Urothelium cell line (cell line): ENCODE data around the gene NME3.

Experiments used
- DNase-seq: peaks from one replicate; pipeline ENCODE4 v3.0.0; 2011; ENCODE audit warnings: low spot score, mixed read lengths
- FAIRE-seq: peaks from 2 replicates; lab custom pipeline; 2011; peaks lifted over from hg19 to GRCh38; lab: Jason Lieb, UNC

Gene NME3

DNA sequence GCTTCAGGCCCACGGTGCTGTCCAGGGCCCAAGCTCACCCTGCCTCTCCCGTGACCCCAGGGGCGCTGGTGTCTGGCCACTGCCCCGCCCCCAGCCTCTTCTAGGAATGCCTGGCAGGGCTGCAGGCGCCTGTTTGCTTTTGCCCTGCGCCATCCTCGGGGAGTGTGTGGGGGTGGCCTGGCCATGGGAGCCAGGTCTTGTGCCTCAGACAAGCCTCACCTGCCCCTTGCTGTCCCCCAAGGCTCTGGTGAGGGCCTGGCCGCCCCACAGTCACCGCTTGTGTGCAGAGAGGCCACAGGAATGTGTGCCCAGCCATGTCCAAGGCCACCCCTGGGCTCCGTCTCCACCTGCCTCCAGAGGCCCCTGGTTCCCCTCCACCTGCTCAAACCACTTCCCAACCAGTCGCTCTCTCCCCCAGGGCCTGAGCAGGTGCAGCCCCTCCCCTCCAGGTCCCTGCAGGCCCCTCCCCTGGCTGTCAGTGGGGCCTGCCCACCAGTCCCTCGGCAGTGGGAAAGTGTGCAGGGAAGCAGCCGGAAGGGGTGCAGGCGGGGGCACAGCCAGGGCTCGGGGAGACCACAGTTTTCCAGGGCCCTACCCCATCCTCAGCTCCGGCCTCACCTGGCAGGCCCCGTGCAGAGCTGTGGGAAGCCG, 23.0 kb upstream of the NME3 start:
- DNase-seq (no peak), FAIRE-seq (no peak)

- FAIRE-seq = no peak
- DNase-seq = no peak
Measured at GRCh38 chr16:1793578-1794220, 22.4 kb upstream of the NME3 start, which contains the start of gene IGFALS. Gene IGFALS (minus strand): TSS chr16:1793705. CDS start chr16:1793652, 53 bp downstream.

GRCh38 chr16:1792836-1793577, 21.7 kb upstream of the NME3 start:
- FAIRE-seq = no peak

GRCh38 chr16:1791943-1792812, 20.8 kb upstream of the NME3 start:
- DNase-seq = no peak
- FAIRE-seq = no peak

More at GRCh38 chr16:1792836-1793577, 21.7 kb upstream of the NME3 start:
- DNase-seq = no peak

DNA sequence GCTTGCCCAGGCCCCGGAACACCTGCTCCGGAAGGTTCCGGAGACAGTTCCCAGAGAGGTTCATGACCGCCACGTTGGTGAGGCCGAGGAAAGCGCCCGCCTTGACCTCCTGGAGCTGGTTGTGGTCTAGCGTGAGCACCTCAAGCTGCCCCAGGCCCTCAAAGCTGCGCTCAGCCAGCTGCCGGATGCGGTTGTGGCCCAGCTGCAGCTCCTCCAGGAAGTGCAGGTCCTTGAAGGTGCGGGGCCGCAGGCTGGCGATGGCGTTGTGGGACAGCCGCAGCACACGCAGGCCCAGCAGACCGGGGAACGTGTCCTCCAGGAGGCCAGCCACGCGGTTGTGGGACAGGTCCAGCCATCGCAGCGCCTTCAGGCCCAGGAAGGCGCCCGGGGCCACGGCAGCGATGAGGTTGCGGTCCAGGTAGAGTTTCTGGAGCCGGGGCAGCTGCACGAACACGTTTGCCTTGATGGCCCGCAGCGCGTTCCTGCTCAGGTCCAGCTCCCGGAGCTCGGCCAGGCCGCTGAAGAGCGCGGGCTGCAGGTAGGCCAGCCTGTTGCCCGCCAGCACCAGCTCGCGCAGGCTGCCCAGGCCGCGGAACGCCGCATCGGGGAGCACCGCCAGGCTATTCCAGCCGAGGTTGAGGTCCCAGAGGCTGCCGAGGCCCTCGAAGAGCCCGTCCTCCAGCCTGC, 20.1 kb upstream of the NME3 start:
- FAIRE-seq = no peak
- DNase-seq = no peak

DNA sequence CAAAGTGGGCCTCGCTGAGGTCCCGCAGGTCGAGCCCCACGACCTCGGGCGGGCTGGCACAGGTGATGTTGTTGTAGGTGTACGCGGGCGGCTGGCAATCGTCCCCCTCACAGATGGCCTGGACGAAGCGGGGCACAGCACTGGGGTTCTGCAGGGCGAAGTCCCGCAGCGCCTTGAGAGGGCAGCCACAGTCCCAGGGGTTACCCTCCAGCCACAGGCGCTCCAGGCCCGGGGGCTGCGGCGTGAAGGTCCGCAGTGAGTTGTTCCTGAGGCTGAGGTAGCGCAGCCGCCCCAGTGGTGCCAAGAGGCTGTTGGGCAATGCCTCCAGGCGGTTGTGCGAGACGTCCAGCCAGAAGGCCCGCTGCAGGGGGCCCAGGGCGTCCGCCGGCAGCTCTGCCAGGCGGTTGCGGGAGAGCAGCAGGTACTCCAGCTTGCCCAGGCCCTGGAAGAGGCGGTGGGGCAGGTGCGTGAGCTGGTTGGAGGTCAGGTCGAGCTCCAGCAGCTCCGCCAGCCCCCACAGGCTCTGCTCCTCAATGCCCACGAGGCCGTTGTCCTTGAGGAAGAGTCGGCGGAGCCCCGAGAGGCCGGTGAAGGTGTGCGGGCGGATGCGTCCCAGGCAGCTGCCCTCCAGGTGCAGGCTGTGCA, 19.4 kb upstream of the NME3 start:
- FAIRE-seq (no peak), DNase-seq (no peak)

GRCh38 chr16:1790261-1790610, 18.9 kb upstream of the NME3 start:
- no peak for FAIRE-seq

GRCh38 chr16:1789643-1790045, 18.3 kb upstream of the NME3 start:
- FAIRE-seq (no peak), DNase-seq (no peak)

More at GRCh38 chr16:1790261-1790610, 18.9 kb upstream of the NME3 start:
- no peak for DNase-seq

DNA sequence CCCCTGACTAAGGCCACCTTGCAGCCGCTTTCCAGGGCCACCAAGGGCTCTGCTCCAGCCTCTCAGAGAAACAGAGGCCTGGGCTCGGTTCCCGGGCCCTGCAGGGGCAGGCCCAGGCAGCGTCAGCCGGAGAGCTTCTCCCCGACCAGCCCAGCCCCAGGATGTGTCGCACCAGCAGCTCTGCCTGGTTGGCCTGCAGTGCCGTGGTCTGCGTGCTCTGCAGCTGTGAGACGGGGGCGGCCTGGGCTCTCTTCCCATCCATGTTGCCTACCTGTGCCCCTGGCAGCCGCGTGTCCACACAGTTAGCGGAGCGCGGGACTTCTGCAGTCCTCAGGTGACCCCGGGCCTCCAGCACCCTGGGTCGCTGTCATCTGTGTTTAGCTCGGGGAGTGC, 17.4 kb upstream of the NME3 start:
- no peak for DNase-seq
- no peak for FAIRE-seq

GRCh38 chr16:1788095-1788707, 16.9 kb upstream of the NME3 start:
- FAIRE-seq = no peak
- DNase-seq = no peak

DNA sequence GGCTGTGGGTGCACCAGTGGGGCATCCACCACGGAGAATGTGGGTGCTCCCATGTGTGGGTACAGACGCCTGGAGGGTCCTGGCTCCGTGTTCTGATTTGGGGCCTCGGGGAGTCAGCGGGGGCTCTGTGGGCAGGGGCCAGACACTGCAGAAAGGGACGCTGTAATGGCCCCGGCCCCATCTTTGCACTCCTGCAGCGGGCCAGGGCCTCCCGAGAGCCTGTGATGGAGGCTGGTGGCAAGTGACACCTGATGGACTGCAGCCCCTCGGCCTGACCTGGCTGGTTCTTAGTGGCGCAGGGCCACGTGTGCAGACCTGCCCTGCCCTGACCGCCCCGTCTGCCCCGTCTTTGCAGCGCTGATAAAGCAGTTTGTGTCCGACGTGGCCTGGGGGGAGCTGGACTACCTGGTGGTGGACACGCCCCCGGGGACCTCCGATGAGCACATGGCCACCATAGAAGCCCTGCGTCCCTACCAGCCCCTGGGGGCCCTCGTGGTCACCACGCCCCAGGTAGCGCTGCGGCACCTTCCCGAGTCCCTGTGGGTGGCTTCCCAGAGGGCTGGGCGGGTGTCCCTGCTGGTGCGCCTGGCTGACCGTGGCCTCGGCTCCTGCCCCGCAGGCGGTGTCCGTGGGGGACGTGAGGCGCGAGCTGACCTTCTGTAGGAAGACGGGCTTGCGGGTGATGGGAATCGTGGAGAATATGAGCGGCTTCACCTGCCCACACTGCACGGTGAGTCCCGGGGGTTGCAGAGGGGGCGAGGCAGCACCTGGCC, 16.2 kb upstream of the NME3 start:
- no peak for FAIRE-seq
- no peak for DNase-seq

DNA sequence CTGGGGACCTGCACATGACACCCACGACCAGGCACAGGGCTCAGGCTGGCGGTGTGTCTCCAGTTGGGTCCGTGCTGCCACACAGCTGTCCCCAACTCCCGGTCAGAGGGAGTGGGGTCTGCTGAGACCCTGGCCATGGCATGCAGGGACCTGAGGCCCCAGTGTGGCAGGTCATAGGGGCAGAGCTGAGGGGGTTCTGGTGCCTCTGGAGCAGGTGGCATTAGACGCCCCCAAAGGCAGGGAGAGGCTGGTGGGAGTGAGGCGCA, 15.6 kb upstream of the NME3 start:
- no peak for DNase-seq
- FAIRE-seq = no peak

GRCh38 chr16:1786242-1787055, 15.1 kb upstream of the NME3 start:
- no peak for DNase-seq

GRCh38 chr16:1785846-1786170, 14.5 kb upstream of the NME3 start:
- DNase-seq (no peak), FAIRE-seq (no peak)

More at GRCh38 chr16:1786242-1787055, 15.1 kb upstream of the NME3 start:
- FAIRE-seq = no peak

GRCh38 chr16:1784977-1785845, 13.9 kb upstream of the NME3 start:
- FAIRE-seq (no peak), DNase-seq (no peak)

DNA sequence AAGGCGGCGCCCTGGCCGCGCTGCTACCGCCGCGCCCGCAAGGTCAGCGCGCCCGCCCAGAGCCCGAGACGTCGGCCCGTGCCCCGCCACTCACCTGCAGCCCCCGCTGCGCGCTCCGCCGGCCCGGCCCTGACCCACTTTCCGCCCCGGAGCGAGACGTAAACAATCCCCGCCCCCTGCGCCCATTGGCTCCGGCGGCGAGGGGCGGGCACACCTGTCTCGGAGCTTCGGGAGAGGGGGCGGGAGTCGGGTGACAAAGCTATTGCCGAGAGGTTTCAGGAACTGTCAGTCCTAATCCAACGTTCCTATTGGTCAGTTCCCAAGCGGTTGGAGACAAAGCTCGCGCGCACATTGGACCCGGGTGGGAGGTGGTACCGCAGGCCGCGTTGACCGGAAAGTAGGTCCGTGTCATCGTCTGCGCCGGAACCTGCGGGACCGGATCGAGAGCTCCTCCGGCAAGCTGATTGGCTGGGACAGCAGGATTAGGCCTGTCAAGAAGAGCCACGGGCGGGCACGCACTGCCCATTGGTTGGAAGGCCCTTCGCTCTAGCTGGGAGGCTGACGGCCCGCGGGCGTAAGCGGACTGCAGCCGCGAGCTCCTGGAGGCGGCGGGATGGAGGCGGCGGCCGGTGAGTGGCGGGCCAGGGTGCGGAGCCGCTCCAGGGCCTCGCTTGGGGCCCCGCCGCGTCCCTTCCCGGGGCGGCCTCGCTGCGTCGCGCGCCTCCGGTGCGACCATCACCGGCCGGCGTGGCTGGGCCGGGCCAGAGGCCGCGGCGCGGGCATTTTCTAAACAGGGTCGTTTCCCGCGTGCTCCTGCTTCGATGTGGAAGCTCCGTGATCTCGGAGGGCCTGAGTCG, 11.3 kb upstream of the NME3 start, which contains the start of the genes NUBP2 and SPSB3:
NUBP2 (plus strand) TSS at position 553 of the 857 bp plus-strand sequence; CDS start at position 614, 61 bp downstream.
SPSB3 (minus strand) TSS at position 164 of the 857 bp plus-strand sequence. CDS start 1,088 bp downstream, outside the sequence.
- FAIRE-seq = peak; percentile 98

More for the DNA sequence above, 11.3 kb upstream of the NME3 start, which contains the start of the genes NUBP2 and SPSB3:
- DNase-seq = peak; percentile 99
